ENCODE data around the gene IFTAP. TPM values are rescaled to one million over a fixed set of nuclear protein-coding genes. Genes with fewer than 3 reads are reported as not detected.
A peak's percentile ranks its signal among the peaks of the same experiment; 100 is the strongest.

Gene IFTAP
- polyA plus RNA-seq, 1 of the 3 experiments (the other 2 are of a cell fraction), result 21.8 TPM

DNA sequence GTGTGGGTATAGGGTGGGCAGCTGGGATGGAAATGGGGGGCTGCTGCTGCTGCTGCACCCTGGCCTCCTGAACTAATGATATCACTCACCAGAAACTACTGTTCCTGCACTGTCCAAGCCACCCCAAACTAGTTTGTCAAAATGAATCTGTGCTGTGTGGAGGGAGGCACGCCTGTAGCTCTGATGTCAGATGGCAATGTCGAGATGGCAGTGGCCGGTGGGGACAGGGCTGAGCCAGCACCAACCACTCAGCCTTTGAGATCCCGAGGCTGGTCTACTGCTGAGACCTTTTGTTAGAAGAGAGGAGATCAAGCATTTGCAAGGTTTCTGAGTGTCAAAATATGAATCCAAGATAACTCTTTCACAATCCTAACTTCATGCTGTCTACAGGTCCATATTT is 25.2 kb upstream of the IFTAP start:
- no peak for DNase-seq
- no peaks in the 10 kb centered on the region; the same call in 1 of the 2 replicates for H3K27me3 ChIP-seq (ENCODE audit: insufficient read depth)
- no peaks in the 10 kb centered on the region for H3K9me2 ChIP-seq
- no peaks in the 10 kb centered on the region for H3K36me3 ChIP-seq (replicated peaks in 1 of 2; ENCODE audit: control insufficient read depth in 1 of 2, insufficient read depth in 2 of 2, low read length in 1 of 2)
- no peaks in the 10 kb centered on the region for H3K9me3 ChIP-seq
- peaks cover 0 to 34% of the 10 kb centered on the region in 2 experiments; a peak in 2 of 4 replicates for H3K4me1 ChIP-seq (ENCODE audit: control insufficient read depth in 1 of 2, insufficient read depth in 2 of 2, low read depth in 1 of 2, low read length in 1 of 2)
- no peaks in the 10 kb centered on the region for H4K20me1 ChIP-seq (ENCODE audit: insufficient read depth)
- 66% methylated on average over 4 of the region's 4 CpGs for WGBS (ENCODE audit: low lambda C conversion rate)
- POLR2A ChIA-PET, result no interaction called here
- no peak overlapping the region for H3K9ac ChIP-seq
- H3K4me3 ChIP-seq (ENCODE audit: low read depth in 2 of 2, low read length in 1 of 2), result no peak overlapping the region
- TF ChIP-seq RXRA (IDR thresholded peaks at IDR 0.05; ENCODE audit: borderline replicate concordance, low read depth), result no peak
- no peak for TF ChIP-seq YY1 (IDR thresholded peaks at IDR 0.05; ENCODE audit: low read depth)
- no peak for TF ChIP-seq TEAD4 (IDR thresholded peaks at IDR 0.05; ENCODE audit: borderline replicate concordance, insufficient read depth)
- TF ChIP-seq JUND (IDR thresholded peaks at IDR 0.05), result no peak
- TF ChIP-seq GABPA (IDR thresholded peaks at IDR 0.05; ENCODE audit: low read depth), result no peak
- no peak for TF ChIP-seq MXI1 (IDR thresholded peaks at IDR 0.05; ENCODE audit: low read depth, low read length)
- no peak for TF ChIP-seq NFIC (IDR thresholded peaks at IDR 0.05; ENCODE audit: borderline replicate concordance)
- no peak for TF ChIP-seq REST (IDR thresholded peaks at IDR 0.05; ENCODE audit: low read depth, low read length)
- TF ChIP-seq USF2 (IDR thresholded peaks at IDR 0.05; ENCODE audit: borderline replicate concordance, low read depth, low read length), result no peak
- TF ChIP-seq PBX3 (IDR thresholded peaks at IDR 0.05), result no peak
- no peak for TF ChIP-seq RFX5 (IDR thresholded peaks at IDR 0.05; ENCODE audit: low read length)
- no peak for TF ChIP-seq CTCF (IDR thresholded peaks at IDR 0.05)
- TF ChIP-seq GATA2 (CRISPR knock-in tag; IDR thresholded peaks at IDR 0.05), result no peak
- no peak for TF ChIP-seq EP300 (IDR thresholded peaks at IDR 0.05; ENCODE audit: borderline replicate concordance in 1 of 2, low read depth in 1 of 2, low read length in 1 of 2)
- no peaks in the 10 kb centered on the region for H3K79me2 ChIP-seq (ENCODE audit: insufficient read depth)
- H3F3A ChIP-seq (replicated peaks; ENCODE audit: insufficient read depth), result no peaks in the 10 kb centered on the region
- CTCF ChIA-PET, result interaction anchor here (0.9 to 1.8 kb wide), 5 partner anchors 50 to 178 kb away, joined by 3 to 11 read pairs (median 4); no protein-coding TSS in a partner anchor
- peak overlapping the region in 1 of 2 experiments; percentile 85; a peak in 2 of 4 replicates for H3K27ac ChIP-seq (ENCODE audit: low read depth in 2 of 2, low read length in 1 of 2)
- H3K4me2 ChIP-seq, result no peak overlapping the region
- H2AFZ ChIP-seq (ENCODE audit: low read depth), result no peak overlapping the region

Data from SK-N-SH (cell line).